GM21390 (cell line): ENCODE measurements around the gene AKT1.

Experiments used
- ATAC-seq: cut with Tn5 transposase; IDR thresholded peaks from one replicate; pipeline ENCODE4 v1.9.1; 2021; ENCODE audit not compliant: unreplicated experiment

Gene AKT1

DNA sequence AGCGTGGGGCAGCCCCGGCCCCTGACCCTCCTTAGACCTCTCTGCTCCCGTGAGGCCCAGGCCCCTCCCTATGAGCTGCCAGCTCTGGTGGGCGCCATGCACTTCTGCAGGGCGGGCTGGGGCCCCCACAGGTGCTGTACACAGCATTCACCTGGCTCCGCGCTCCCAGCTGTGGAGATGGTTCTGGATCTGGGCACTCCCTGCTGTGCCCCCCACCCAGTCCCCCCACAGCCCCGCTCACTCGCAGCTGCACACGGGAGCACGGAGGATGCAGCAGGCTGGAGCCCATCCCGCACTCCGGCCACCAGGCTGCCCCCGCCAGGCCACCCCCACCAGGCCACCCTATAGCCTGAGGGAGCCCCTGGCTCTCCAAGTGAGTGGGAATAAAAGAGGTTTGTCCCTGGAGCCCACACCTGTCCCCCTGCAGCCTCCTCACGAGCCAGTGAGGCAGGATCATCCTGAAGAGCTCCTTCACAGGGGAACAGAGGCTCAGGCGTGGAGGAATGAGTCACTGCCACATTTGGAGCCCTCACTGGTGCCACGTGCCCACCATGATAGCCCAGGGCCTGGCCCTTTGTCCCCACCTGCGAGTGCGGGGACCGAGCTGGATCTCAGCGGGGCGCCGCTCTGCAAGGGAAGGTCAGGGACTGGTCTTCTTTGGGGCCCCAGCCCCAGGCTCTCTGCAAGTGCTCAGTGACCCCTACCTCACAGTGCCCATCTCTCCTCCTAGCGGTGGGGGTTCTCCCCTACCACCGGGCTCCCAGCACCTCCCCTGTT lies 69.6 kb downstream of the AKT1 start:
- no peak for ATAC-seq

DNA sequence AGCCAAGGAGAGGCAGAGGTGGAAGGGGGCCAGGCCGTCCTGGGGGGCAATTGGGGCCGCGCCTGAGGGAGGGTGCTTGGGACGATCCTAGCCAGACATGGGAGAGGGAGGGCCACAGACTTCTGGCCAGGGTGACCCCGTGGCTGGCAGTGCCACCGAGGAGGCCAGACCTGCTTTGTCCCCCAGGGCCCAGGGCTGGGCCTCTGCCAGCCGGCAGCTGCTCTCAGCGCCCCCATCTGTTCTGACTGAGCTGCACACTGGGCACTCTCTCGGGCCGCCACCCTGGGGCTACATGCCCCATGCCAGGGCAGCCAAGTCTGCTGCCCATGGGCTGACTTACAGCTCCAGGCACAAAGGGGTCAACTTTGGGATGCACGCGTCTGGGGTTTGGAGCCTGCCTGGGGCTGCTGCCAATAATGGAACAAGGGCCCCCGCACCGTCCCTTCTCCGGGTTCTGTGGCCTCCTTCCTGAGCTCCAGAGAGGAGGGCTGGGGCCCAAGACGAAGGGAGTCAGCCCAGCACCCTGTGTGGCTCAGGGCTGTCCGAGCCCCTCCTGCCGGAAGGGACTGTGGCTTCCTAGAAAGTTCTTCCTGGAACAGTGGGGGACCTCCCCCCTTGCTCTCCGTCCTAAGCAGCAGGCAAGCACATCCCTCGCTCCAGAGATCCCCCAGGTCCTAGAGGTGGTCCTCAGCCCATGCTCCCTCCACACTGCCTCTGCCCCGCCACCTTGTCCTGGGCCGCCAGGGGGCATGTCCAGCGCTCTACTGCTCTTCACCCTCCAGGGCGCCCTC lies 70.4 kb downstream of the AKT1 start:
- ATAC-seq = no peak

DNA sequence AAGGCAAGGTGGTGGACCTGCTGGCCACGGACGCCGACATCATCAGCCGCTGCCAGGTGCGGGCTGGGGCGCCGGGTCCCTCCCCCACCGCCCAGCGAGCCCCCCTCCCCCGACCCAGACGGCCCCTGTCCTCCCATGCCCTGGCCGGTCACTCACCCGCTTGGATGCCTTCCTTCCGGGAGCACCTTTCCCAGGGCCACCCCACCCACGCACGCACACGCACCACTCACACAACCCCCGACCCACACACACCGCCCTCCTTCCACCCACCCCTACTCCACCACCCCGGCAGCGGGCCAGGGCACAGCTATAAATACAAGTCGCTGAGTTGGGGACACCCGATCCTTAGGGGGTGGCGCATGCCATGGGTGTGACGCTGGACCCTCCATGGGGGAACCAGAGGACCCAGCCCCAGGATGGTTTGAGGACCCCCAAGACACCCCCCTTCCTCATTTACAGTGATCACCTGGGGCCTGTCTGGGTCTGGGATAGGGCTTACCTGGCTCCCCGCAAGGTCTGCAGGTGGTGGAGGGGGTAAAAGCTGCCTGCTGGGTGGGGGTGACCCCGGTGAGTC lies 71.1 kb downstream of the AKT1 start:
- no peak for ATAC-seq

DNA sequence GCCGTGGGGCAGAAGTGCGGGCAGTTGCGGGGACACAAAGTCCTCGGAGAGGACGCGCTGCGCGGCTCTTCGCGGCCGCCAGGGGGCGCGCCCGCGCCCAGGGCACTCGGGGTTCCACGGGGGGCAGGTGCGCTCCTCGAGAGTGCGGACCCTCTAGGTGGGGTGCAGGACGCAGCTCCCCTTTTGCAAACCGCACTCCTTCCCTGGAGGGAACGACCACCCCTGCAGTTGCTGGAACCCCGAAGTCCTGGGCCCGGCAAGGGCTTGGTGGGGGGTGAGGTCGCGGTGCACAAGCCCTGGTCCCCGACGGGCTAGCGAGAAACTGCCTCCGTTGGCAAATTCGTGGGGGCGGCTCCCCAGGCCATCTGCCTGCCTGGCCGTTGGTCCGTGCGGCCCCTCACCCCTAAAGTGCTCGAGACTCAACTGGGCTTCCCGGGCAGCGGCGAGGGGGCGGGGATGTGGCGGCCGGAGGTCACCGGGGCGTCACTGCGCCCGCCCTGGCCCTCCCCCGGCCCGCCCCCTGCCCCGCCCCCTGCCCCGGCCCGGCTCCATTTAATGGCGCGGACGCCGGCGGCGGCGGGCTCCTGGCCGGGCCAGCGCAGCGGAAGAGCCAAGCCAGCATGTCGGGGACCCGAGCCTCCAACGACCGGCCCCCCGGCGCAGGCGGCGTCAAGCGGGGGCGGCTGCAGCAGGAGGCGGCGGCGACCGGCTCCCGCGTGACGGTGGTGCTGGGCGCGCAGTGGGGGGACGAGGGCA lies 71.7 kb downstream of the AKT1 start, which contains the start of gene ADSS1:
TSS of gene ADSS1 (plus strand) at position 579 of the 756 bp plus-strand sequence. CDS start at position 621, 42 bp downstream.
- ATAC-seq = peak; percentile 57

DNA sequence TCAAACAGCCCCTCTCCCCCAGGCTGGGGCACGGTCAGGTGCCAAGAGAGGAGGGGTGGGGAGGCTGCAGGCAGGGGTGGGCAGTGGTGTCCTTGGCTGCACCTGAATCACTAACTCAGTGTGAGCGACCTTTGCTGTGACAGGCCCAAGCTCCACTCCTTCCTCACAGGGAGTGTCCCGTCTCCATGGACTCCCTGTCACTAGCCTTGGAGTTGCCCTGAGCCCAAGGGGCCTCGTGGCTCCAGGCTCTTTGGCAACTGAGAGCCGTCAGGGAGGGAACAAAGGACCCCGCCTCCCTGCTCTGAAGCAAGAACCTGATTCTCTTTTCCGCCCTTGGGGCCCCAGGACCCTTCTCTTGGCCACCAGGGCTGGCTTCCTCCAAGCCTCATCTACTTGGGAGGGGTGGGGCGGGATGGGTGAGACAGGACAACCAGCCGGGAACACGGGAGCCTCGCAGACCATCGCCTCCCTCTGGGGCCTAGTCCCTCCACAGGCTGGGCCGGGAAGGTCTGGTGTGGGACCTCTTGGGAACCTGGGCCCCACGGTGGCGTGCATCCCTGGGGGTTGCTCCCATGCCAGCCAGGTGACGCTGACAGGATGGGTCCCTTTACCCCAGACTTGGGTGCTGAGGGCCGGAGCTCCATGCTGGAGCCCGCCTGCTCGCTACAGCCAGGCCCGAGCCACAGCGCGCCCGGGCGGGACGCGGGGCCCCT lies 72.5 kb downstream of the AKT1 start:
- ATAC-seq = no peak

DNA sequence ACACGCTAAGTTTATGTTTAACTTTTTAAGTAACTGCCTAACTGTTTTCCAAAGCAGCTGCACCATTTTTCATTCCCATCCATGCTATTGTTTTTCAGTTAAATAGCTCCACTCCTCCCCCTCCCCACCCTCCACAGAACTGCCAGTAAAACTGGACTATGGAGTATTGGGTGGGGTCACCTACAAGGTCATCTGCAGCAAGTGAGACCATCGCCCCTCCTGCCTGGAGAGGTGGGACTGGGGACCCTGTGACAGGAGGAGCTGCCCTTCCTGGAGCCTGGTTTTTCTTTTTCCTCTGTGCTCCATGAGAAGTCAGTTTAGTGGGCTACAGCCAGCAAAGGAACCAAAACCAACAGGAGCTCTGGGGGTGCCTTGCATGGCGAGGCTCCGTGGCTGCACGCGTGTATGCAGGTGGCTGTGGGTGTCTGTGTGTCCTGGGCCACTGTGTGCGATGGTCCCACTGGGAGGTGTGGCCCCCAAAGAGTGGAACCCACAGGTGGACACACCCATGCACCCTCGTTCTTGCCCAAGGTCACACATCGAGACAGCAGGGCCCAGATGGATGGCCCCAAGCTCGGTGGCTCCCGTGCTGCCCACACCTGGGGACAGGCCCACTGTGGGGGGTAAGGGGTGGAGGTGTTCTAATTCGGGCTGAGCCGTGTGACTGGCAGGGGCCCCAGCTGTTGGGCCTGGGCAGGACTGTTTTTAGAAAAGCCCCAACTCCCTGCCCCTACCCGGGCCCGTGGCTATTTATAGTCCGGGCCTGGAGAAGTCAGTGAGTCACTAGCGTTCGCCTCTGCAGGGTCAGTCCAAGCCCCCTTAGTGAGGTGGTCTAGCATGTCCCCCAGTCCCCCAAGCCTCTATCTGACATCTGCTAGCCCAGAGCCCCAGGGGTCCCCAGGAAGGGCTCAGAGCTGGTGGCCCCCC lies 73.8 kb downstream of the AKT1 start:
- no peak for ATAC-seq
